ENCODE measurements around the gene CDH13. TPM values are rescaled to one million over a fixed set of nuclear protein-coding genes. Genes with fewer than 3 reads are reported as not detected.

The CDH13 gene
- total RNA-seq, 1 experiment from 2014 or later: 49.3 TPM

- no peak overlapping the region for H3K4me3 Mint-ChIP-seq (ENCODE audit: unreplicated experiment)
- no TSS peak for BruUV-seq (replicated peaks)
- peak overlapping the region; percentile 83 for H3K27ac Mint-ChIP-seq (ENCODE audit: low read depth, unreplicated experiment)
- H3K36me3 Mint-ChIP-seq (ENCODE audit: insufficient read depth, unreplicated experiment): no peaks in the 10 kb centered on the region
- intact Hi-C loops (cut with micrococcal nuclease): loop anchor here (1.0 kb wide), 1 partner anchor 8 kb away; no protein-coding TSS in a partner anchor
- no peaks in the 10 kb centered on the region for H3K9me3 Mint-ChIP-seq (ENCODE audit: unreplicated experiment)
- TF ChIP-seq, protein P1, sequence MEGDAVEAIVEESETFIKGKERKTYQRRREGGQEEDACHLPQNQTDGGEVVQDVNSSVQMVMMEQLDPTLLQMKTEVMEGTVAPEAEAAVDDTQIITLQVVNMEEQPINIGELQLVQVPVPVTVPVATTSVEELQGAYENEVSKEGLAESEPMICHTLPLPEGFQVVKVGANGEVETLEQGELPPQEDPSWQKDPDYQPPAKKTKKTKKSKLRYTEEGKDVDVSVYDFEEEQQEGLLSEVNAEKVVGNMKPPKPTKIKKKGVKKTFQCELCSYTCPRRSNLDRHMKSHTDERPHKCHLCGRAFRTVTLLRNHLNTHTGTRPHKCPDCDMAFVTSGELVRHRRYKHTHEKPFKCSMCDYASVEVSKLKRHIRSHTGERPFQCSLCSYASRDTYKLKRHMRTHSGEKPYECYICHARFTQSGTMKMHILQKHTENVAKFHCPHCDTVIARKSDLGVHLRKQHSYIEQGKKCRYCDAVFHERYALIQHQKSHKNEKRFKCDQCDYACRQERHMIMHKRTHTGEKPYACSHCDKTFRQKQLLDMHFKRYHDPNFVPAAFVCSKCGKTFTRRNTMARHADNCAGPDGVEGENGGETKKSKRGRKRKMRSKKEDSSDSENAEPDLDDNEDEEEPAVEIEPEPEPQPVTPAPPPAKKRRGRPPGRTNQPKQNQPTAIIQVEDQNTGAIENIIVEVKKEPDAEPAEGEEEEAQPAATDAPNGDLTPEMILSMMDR (IDR thresholded peaks at IDR 0.05; ENCODE audit: unreplicated experiment): no peak
- H3K4me1 Mint-ChIP-seq (ENCODE audit: insufficient read depth, unreplicated experiment): peaks cover 26% of the 10 kb centered on the region
- peak; percentile 89 for DNase-seq (ENCODE audit: unreplicated experiment)
- no peaks in the 10 kb centered on the region for H3K27me3 Mint-ChIP-seq (ENCODE audit: insufficient read depth, unreplicated experiment)
- POLR2A ChIA-PET: interaction anchor here (0.6 to 1.8 kb wide), 5 partner anchors 8 to 575 kb away, joined by 3 to 10 read pairs (median 4); no protein-coding TSS in a partner anchor
- CTCF ChIA-PET: no interaction called here
Observed at GRCh38 chr16:83336603-83337002, 709.8 kb downstream of the CDH13 start.

DNA sequence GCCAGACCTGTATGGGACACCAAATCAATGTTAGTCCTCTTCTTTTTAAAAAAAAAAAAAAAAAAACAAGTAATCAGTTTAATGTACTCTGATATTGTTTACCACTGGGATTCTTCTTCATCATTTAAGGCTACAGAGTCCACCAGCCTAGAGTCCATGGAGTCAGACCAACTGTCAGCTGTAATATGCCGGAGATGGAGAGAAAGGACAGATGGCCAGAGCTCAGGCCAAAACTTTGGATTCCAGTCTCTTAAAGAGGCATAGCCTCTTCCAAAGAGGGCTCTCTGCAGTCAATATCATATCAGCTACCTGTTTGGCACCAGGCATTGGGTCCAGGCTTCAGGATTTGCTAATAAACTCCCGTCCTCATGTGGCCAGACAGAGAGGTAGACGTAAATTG, 711.4 kb downstream of the CDH13 start:
- H3K27me3 Mint-ChIP-seq (ENCODE audit: insufficient read depth, unreplicated experiment): no peaks in the 10 kb centered on the region

GRCh38 chr16:83338941-83339340, 712.2 kb downstream of the CDH13 start:
- H3K9me3 Mint-ChIP-seq (ENCODE audit: unreplicated experiment): no peaks in the 10 kb centered on the region
- POLR2A ChIA-PET: no interaction called here
- CTCF ChIA-PET: interaction anchor here (0.6 kb wide), 1 partner anchor 1326 kb away, joined by 3 read pairs; no protein-coding TSS in a partner anchor
- H3K4me3 Mint-ChIP-seq (ENCODE audit: unreplicated experiment): no peak overlapping the region
- peaks cover 26% of the 10 kb centered on the region for H3K4me1 Mint-ChIP-seq (ENCODE audit: insufficient read depth, unreplicated experiment)
- no TSS peak for BruUV-seq (replicated peaks)
- intact Hi-C loops (cut with micrococcal nuclease): no loop called here
- DNase-seq (ENCODE audit: unreplicated experiment): peak; percentile 29
- H3K36me3 Mint-ChIP-seq (ENCODE audit: insufficient read depth, unreplicated experiment): no peaks in the 10 kb centered on the region
- peak overlapping the region; percentile 13 for H3K27ac Mint-ChIP-seq (ENCODE audit: low read depth, unreplicated experiment)
- TF ChIP-seq, protein P1 (IDR thresholded peaks at IDR 0.05; ENCODE audit: unreplicated experiment): no peak
- H3K27me3 Mint-ChIP-seq (ENCODE audit: insufficient read depth, unreplicated experiment): no peaks in the 10 kb centered on the region

More for the DNA sequence above, 711.4 kb downstream of the CDH13 start:
- TF ChIP-seq, protein P1 (IDR thresholded peaks at IDR 0.05; ENCODE audit: unreplicated experiment): no peak
- H3K4me1 Mint-ChIP-seq (ENCODE audit: insufficient read depth, unreplicated experiment): peaks cover 26% of the 10 kb centered on the region
- BruUV-seq (replicated peaks): no TSS peak
- H3K36me3 Mint-ChIP-seq (ENCODE audit: insufficient read depth, unreplicated experiment): no peaks in the 10 kb centered on the region
- DNase-seq (ENCODE audit: unreplicated experiment): no peak
- intact Hi-C loops (cut with micrococcal nuclease): no loop called here
- CTCF ChIA-PET: interaction anchor here (0.5 to 0.9 kb wide), 3 partner anchors 18 to 66 kb away, joined by 3 to 4 read pairs (median 3); no protein-coding TSS in a partner anchor
- no peaks in the 10 kb centered on the region for H3K9me3 Mint-ChIP-seq (ENCODE audit: unreplicated experiment)
- POLR2A ChIA-PET: no interaction called here
- no peak overlapping the region for H3K4me3 Mint-ChIP-seq (ENCODE audit: unreplicated experiment)
- H3K27ac Mint-ChIP-seq (ENCODE audit: low read depth, unreplicated experiment): peak overlapping the region; percentile 13

DNA sequence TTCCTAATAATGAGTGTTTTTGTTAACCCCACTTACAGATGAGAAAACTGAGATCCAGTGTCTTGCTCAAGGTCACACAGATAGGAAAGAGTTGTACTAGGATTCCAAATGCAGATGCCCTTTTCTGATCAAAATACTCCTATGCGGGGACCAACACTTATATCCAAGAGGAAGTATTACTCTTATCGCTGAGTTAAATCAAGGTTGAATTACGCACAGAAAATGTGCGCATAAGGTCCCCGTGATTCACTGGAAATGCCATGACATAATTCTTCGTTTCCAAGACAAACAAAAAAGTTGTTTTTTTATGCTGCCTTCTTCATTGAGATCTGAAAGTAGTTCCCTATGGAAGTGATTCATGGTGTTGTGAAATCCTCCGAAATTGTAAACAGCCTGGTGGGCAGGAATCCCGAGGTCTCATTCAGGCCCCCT, 717.2 kb downstream of the CDH13 start:
- BruUV-seq (replicated peaks): no TSS peak
- H3K4me1 Mint-ChIP-seq (ENCODE audit: insufficient read depth, unreplicated experiment): peaks cover 14% of the 10 kb centered on the region
- H3K4me3 Mint-ChIP-seq (ENCODE audit: unreplicated experiment): no peak overlapping the region
- ChIA-PET CTCF (interaction anchor here (1.4 kb wide), 1 partner anchor 1081 kb away, joined by 5 read pairs; no protein-coding TSS in a partner anchor), POLR2A (no interaction called here)
- H3K27me3 Mint-ChIP-seq (ENCODE audit: insufficient read depth, unreplicated experiment): no peaks in the 10 kb centered on the region
- TF ChIP-seq, protein P1 (IDR thresholded peaks at IDR 0.05; ENCODE audit: unreplicated experiment): no peak
- no peaks in the 10 kb centered on the region for H3K9me3 Mint-ChIP-seq (ENCODE audit: unreplicated experiment)
- DNase-seq (ENCODE audit: unreplicated experiment): peak; percentile 88
- H3K36me3 Mint-ChIP-seq (ENCODE audit: insufficient read depth, unreplicated experiment): no peaks in the 10 kb centered on the region
- peak overlapping the region; percentile 93 for H3K27ac Mint-ChIP-seq (ENCODE audit: low read depth, unreplicated experiment)
- intact Hi-C loops (cut with micrococcal nuclease): loop anchor here (1.0 to 5.0 kb wide), 2 partner anchors 8 to 692 kb away; no protein-coding TSS in a partner anchor

Measured in MCF 10A (cell line).